ENCODE data around the gene ZNF681.
"Not testable (repeated sequence)": the region's sequence is repeated elsewhere in the genome, so short reads cannot be mapped to it uniquely, and the experiment has no call there.

ZNF681 gene

GRCh38 chr19:23758187-23759074, at the start of gene ZNF681:
Gene ZNF681 (minus strand): TSS chr19:23758891. CDS start chr19:23758749, 142 bp downstream.
- peak; percentile 85 for DNase-seq

- no peak for DNase-seq
Measured at GRCh38 chr19:23804676-23805075, 46.0 kb upstream of the ZNF681 start.

DNA sequence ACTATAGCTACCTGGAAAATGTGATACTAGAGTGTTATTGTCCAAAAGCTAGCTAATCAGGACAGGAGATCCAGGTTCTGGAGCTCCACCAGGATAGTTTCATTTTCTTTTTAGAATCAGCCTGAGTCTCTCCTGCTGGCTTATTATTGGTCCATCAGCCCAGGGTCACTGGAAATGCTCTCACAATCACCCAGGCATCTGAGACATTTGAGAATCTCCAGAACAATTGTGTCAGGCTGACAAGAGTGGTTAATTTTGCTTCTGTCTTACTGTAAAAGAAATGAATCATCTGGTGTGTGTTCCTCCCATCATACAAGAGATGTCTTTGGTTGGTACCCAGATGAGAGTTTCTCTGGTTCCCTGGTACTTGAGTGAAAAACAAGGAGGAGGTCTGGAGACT, 43.6 kb upstream of the ZNF681 start:
- DNase-seq, result no peak

DNA sequence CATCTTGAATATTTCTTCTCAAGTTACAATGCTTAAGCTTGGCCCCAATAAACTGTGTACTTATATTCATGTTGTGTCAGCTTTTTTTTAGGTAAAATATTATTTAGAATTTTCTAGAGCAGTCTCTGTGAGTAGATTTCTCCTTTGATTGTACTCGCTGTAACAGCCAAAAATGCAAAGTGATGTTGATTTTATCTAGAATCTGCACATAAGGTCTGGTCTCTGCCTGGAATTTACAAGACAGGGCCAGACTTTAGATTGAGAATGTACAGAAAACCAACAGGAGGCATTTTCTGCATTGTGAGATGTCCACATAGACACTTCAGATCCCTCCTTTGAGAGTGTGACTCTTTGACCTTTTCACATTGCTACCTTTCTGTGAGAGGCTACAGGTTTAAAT, 43.1 kb upstream of the ZNF681 start:
- no peak for DNase-seq

GRCh38 chr19:23800868-23801267, 42.2 kb upstream of the ZNF681 start:
- DNase-seq, result no peak

DNA sequence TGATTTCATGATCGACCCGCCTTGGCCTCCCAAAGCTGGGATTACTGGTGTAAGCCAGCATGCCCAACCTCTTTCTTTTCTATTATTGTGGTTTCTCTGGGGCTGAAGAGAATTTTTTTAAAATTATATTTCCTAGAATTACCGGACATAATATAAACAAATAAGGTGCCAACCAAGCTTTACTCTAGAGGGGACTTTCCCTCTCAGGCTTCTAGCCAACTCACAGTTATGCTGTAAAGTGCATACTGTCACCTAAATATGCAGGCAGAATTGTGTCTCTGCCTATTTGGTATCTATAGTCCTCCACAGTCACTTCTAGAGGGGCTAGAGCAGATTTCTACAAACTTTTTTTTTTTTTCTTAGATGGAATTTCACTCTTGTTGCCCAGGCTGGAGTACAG, 41.6 kb upstream of the ZNF681 start:
- DNase-seq, result no peak

DNA sequence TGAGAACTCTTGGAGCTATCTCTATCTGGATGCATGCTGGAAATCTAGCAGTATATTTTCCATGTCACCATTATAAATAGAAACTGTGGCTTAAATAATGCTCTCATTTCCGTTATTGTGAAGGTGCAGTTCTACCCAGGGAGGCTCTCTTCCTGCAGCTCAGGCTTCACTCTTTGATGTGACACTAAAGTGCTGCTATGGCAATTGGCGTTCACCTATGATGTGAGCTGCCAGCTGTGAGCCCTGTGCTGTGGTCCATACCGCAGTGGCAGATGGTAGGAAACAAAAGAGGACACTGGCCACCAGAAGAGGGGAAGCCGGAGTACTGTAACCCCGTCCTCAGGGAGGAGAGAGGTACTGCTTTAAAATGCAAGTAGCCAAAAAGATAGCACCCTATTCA, 40.6 kb upstream of the ZNF681 start:
- no peak for DNase-seq

- DNase-seq, result no peak
Measured at GRCh38 chr19:23795462-23795861, 36.8 kb upstream of the ZNF681 start.

- no peak for DNase-seq
Measured at GRCh38 chr19:23792784-23793183, 34.1 kb upstream of the ZNF681 start.

DNA sequence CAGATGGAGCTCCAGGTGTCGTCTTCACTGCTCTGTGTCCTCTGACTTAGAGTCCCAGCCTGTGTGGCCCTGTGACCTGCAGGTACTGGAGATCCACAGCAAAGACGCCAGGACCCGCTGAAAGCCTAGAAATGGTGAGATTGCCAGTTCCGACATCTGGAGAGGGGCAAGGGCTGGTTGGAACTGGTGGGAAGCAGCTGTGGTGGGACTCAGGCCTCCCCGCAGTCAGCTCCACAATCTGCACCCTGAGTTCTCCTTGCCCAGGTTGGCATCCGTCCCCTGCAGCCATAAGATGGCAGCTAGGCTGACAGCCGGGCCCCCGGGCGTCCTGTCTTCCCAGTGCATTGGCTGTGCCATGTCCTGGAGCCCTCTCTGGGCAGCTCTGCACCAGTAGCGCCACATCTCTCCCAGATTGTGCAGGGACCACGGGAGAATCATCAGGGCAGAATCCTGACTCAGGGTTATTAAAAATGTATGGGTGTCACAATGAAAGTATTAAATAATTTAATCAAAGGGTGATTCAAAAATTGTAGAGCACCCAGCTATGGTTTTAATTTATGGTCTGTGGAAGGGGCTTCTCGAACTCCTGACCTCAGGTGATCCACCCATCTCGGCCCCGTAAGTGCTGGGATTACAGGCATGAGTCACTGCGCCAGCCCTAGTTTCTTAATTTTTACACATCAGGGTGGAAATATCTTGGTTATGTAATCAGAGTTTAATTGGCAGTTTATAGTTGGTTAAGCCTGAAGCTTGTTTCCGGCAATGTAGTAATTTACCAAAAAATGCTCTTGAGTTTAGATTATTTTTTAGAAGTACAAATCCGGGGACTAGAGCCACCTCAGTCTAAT, 32.2 kb upstream of the ZNF681 start:
- DNase-seq, result no peak

DNA sequence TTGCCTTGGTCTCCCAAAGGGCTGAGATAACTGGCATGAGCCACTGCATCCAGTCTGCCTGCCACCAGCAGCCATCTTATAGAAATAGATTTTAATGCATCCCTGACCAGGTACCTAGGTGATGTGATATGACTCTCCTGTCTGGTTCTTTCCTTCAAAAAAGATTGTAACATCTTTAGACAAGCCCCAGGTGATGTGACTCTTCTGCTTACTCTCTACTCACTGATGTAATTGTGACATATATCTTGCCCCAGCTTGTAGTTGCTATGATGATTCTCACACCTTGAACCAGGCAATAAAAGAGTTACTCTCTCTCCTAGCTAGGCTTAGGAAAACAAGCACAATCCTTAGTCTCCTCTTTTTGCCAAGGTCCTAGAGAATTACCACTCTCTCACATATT, 30.6 kb upstream of the ZNF681 start:
- DNase-seq, result no peak

GRCh38 chr19:23788411-23788810, 29.7 kb upstream of the ZNF681 start:
- DNase-seq, result no peak

GRCh38 chr19:23787106-23787505, 28.4 kb upstream of the ZNF681 start:
- no peak for DNase-seq

DNA sequence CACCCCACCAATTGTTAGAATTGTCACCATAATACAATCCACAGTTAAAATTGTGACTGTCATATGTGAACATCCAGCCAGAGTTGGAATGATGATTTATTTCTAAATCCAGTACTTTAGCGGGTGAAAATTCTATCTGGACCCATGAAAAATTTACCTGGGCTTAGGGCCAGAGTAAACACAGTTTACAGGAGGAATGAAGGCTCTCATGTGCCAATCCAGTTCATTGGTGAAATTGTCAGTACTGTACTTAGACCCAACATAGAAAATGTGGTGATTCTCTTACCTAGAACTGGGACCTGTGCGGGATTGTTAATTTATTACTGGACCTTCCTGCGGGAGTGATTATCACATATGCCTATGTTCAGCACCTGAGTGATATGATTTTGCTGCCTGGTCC, 27.3 kb upstream of the ZNF681 start:
- DNase-seq, result no peak

DNA sequence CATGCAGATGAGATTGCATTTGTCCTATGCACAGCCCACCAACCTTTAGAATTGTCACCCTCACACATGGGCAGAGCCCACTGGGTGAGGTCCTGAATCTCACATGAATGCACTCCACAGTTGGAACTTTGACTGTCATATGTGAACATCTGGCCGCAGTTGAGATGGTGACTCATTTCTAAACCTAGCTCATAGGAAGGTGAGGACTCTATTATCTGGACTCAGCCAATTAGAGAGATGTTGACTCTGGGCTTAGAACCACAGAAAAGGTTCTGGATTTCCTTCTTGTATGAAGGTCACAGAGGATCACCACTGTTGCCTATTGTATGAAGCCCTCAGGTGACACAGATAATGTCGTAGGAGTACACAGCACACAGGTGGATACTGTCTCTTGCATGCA, 25.6 kb upstream of the ZNF681 start:
- no peak for DNase-seq

DNA sequence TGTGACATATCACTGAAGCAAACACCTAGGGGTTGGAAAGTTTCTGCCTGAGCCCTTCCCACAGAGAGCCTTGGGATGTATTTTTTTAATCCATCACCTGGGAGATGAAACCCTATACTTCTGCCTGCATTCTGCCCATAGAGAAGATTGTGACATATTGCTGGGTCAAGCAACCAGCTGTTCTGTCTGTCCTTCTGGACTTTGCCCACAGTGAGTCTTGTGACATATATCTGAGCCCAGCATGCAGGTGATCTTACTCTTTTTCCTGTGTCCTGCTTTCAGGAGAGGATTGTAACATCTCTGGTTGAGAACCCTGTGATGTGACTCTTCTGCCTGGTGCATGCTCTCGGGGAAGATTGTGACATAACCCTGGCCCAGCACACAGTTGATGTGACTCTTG, 24.9 kb upstream of the ZNF681 start:
- DNase-seq, result no peak

GRCh38 chr19:23779645-23780044, 21.0 kb upstream of the ZNF681 start:
- DNase-seq, result no peak

DNA sequence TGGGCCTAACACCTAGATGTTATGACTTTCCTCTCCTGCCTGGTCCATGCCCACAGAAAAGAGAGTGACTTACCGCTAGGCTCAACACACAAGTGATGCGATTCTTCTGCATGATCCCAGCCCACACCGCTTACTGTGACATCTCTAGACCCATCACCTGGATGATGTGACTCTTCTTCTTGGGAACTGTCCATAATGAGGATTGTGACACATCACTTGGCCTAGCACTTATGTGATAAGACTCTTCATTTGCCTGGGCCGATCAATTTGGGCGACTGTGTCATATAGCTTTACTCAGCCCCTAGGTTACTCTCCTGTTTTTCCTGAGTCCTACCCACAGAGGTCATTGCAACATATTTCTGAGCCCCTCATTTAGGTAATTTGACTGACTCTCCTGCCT, 19.9 kb upstream of the ZNF681 start:
- DNase-seq, result no peak

GRCh38 chr19:23778036-23778435, 19.3 kb upstream of the ZNF681 start:
- not testable (repeated sequence) for DNase-seq

DNA sequence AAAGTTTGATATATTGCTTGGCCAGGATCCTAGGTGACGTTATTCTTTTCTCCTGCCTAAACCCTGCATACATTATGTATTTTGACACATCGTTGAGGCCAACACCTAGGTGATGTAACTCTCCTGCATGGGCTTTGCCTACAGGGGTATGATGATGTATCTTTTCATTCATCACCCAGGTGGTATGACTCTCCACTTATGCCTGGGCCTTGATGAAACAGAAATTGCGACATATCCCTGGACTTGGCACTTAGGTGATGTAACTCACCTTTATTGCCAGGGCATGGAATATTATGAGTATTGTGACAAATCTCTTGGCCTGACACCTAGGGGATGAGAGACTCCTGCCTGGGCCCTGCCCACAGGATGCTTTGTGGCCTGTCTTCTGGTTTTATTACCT, 18.5 kb upstream of the ZNF681 start:
- DNase-seq, result no peak

DNA sequence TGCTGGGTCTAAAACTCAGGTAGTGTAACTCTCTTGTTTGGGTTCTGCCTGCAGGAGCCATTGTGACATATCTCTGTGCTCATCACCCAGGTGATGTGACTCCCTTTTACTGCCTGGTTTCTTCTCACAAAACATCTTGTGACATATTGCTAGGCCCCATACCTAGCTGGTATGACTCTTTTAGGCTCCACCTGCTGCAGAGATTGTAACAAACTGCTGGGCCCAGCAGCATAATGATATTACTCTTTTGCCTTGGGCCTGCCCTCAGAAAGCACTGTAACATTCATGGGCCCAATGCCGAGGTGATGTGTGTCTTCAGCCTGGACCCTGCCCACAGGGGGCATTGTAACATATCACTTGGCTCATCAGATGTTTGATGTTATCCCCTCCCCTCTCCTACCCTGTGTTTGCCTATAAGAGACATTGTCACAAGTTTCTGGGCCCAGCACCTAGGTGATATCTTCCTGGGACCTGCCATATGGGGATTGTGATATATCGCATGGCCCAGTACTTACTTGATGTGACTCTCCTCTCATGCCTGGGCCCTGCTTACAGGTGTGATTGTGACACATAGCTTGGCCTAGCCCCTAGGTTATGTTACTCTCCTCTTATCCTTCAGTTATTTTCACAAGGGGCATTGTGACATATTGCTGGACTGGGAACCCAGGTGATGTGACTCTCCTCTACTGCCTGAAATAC, 18.0 kb upstream of the ZNF681 start:
- no peak for DNase-seq

DNA sequence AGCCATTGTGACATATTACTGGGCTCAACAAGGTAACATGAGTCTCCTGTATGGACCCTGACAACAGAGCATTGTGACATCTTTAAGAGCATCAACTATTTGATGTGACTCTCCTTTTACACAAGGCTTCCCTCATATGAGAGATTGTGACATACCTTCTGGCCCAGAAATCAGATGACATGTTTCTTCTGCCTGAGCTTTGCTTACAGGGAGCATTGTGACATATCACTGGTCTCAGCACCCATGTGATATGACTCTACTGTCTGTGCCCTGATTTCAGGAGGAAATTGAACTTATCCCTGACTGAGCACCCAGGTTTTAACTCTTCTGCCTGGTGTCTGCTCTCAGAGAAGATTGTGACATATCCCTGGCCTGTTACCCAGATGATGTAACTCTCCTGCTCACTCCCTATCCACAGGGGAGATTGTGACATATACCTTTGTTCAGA, 15.9 kb upstream of the ZNF681 start:
- no peak for DNase-seq

DNA sequence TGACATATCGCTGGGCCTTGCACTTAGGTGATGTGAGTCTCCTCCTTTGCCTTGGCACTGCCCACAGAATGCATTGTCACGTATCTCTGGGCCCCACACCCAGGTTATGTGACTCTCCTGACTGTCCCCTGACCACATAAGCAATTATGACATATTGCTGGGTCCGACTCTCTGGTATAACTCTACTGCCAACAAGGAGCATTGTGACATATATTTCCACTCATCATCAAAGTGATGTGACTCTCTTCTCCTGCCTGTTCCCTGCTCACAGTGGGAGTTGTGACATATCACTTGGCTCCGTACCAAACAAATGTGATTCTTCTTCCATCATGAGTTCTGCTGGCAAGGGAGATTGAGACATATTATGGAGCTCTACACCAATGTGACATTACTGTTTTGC, 15.4 kb upstream of the ZNF681 start:
- DNase-seq, result no peak

Data from stimulated activated naive CD4-positive, alpha-beta T cell treated with Interleukin-2 at 50 U/mL for 16 hours (primary cell).